Fibroblast of the aortic adventitia (primary cell): ENCODE results near the gene ADAMTS20. TPM values are rescaled to one million over a fixed set of nuclear protein-coding genes. Genes with fewer than 3 reads are reported as not detected.

Experiments
- DNase-seq: peaks from one replicate; pipeline ENCODE4 v3.0.0-alpha.2; 2010; ENCODE audit warnings: low read depth
- H3K4me3 ChIP-seq: 2 replicates; pipeline ENCODE4 v1.5.1; 2011; ENCODE audit warnings: low read depth, mild to moderate bottlenecking, control low read depth, low read length, moderate library complexity
- CTCF ChIP-seq: IDR thresholded peaks from 2 replicates; pipeline ENCODE4 v1.5.1; 2011; ENCODE audit warnings: mild to moderate bottlenecking, low read length, control low read depth, inconsistent platforms; ENCODE audit not compliant: insufficient read depth
- total RNA-seq: library from RNA; depleted of rRNA; stranded (reverse); fragments of >200 nt; gene quantifications from 2 replicates; pipeline ENCODE4 v1.2.3, GENCODE V29; 2012; ENCODE audit warnings: low replicate concordance

The ADAMTS20 gene
- total RNA-seq, 1 donor: not detected

GRCh38 chr12:43459285-43459684 lies 92.7 kb downstream of the ADAMTS20 start:
- no peak overlapping the region for H3K4me3 ChIP-seq
- DNase-seq: no peak
- TF ChIP-seq CTCF: no peak

GRCh38 chr12:43453761-43454160 lies 98.2 kb downstream of the ADAMTS20 start:
- TF ChIP-seq CTCF: no peak
- DNase-seq: no peak
- no peak overlapping the region for H3K4me3 ChIP-seq

GRCh38 chr12:43444940-43445564 lies 107.0 kb downstream of the ADAMTS20 start:
- DNase-seq: peak; percentile 74
- H3K4me3 ChIP-seq: no peak overlapping the region
- TF ChIP-seq CTCF: peak; percentile 84

- DNase-seq: no peak
- TF ChIP-seq CTCF: no peak
- H3K4me3 ChIP-seq: no peak overlapping the region
These were observed 115.4 kb downstream of the ADAMTS20 start for GRCh38 chr12:43436597-43436996.

- TF ChIP-seq CTCF: no peak
- no peak for DNase-seq
- H3K4me3 ChIP-seq: no peak overlapping the region
These were observed 117.4 kb downstream of the ADAMTS20 start for GRCh38 chr12:43434614-43435013.

- no peak for DNase-seq
- H3K4me3 ChIP-seq: no peak overlapping the region
- no peak for TF ChIP-seq CTCF
These were observed 123.9 kb downstream of the ADAMTS20 start for GRCh38 chr12:43428088-43428600.

GRCh38 chr12:43425361-43425760 lies 126.6 kb downstream of the ADAMTS20 start:
- H3K4me3 ChIP-seq: no peak overlapping the region
- no peak for TF ChIP-seq CTCF
- DNase-seq: no peak
